HG03457 (cell line): ENCODE data around the gene ECHS1.

ENCODE experiments used
- ATAC-seq: cut with Tn5 transposase; IDR thresholded peaks from one replicate; pipeline ENCODE4 v1.9.1; 2021; ENCODE audit warnings: moderate number of reproducible peaks; ENCODE audit not compliant: unreplicated experiment

ECHS1 gene

DNA sequence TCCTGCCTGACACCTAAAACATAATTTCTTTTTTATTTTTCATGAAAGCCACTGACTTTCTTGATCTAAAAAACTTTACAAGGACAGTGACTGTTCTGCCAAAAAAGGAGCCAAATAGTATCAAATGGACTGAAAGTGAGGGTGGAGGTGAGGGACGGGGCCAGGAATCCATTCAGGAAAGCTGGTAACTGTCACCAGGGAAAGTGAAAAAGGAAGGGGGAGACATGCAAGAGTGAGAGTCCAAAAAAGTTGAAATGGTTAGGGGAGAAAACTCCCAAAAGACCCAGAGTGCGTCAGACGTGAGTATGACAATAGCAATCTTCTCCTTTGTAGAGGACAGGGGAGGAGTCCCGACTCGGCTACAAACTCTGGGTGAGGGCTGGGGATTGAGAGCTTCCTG is 28.9 kb downstream of the ECHS1 start:
- no peak for ATAC-seq

DNA sequence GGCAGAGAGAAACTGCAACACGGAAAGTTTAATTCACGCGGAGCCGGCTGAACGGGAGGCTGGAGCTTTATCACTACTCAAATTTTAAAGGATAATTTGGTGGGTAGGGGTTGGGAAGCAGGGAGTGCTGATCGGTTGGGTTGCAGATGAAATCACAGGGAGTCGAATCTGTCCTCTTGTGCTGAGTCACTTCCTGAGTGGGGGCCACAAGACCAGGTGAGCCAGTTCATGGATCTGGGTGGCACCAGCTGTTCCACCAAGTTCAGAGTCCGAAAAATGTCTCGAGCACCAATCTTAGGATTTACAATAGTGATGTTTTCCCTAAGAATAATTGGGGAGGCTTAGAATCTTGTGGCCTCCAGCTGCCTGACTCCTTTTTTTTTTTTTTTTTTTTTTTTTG is 29.6 kb downstream of the ECHS1 start:
- no peak for ATAC-seq

DNA sequence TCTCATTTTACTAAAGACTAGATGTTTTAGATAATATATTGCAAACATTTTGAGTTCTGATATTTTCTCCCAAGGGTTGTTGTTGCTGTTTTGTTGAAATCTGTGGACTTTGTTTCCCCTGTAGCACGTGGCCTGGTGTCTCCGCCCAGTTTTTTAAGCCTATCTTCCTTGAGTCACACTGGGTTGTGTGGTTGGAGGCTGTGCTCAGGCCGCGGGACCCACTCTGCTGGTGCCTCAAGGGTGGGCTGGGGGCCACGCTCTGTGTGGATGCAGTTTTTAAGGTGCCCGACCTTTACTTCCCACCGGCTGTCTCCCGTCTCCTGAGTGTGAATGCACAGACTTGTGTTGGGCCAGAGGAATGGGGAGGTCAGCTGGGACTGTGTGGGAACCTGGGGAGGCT is 30.2 kb downstream of the ECHS1 start:
- ATAC-seq = no peak

DNA sequence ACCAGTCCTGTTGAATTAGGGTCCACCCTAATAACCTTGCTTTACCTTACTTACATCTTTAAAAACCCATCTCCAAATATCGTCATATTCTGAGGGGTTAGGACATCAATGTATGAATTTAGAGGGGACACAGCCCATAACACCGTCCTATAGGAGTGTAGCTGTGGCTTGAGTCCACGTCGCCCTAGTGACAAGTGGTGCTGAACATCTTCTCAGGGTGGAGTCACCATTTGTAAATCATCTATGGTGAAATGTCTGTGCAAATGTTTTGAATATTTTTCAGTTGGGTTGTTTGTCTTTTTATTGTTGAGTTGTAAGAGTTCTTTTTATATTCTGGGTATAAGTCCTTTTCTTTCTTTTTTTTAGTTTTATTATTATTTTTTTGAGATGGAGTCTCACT is 31.2 kb downstream of the ECHS1 start:
- no peak for ATAC-seq

DNA sequence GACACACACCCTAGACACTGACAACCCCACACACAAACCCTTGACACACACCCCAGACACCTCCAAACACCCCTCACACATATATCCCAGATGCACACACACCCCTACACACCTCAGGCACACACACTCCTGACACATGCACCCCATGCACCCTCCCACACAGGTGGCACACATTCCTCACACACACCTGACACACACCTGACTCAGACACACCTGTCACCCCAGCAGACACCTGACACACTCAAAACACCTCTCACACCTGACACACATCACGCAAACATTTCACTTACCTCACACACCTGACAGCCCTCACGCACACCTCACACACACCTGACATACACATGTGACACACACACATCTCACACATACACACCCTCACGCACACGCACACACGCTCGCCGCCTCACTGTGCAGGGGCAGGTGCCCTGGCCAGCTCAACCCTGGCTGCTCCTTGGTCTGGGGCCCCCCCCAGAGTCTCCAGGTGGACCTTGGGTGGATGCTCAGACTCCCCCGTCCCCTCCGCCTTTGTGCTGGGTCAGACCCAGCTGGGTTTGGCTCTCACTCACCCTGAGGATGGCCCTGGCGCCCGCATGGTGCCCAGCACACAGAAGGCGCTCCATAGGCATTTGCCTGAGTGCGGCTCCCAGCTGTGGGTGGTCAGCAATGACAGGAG is 33.3 kb downstream of the ECHS1 start:
- ATAC-seq = no peak

DNA sequence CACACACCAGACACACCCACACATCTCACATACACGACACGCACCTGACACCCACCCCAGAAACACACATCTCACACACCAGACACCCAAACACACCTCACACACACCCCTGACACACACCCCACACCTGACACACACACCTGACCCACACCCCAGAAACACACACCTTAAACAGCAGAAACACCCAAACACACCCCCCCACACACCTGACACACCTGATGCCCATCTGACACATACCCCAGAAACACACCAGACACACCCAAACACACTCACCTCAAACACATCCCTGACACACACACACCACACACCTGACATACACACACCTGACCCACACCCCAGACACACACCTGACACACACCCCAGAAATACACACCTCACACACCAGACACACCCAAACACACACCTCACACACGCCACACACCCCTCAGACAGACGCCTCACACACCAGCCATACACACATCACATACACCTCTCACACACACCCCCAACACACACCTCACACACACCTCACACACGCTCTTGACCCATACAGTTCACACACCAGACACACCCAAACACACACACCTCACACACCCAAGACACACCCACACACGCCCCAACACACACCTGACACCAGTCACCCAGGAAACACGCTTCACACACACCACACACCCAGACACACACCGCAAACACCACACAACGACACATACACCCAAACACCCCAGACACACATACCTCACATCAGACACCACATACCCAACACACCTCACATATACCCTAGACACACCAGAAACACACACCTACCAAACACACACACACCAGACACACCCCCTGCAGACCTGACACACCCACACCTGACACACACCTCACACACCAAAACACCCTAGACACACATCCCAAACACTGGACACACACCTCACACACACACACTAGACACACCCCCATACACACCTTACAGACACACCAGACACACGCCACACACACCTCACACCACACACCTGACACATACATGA is 34.8 kb downstream of the ECHS1 start:
- no peak for ATAC-seq

DNA sequence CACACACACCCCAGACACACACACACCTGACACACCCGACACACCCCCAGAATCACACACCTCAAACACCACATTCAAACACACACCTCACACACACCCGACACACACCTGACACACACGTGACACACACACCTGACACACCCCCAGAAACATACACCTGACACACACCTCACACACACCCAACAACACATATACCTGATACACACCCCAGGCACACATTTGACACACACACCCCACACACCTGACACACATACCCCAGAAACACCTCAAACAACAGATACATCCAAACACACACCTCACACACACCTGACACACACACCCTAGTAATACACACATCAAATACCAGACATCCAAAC is 35.8 kb downstream of the ECHS1 start:
- no peak for ATAC-seq

DNA sequence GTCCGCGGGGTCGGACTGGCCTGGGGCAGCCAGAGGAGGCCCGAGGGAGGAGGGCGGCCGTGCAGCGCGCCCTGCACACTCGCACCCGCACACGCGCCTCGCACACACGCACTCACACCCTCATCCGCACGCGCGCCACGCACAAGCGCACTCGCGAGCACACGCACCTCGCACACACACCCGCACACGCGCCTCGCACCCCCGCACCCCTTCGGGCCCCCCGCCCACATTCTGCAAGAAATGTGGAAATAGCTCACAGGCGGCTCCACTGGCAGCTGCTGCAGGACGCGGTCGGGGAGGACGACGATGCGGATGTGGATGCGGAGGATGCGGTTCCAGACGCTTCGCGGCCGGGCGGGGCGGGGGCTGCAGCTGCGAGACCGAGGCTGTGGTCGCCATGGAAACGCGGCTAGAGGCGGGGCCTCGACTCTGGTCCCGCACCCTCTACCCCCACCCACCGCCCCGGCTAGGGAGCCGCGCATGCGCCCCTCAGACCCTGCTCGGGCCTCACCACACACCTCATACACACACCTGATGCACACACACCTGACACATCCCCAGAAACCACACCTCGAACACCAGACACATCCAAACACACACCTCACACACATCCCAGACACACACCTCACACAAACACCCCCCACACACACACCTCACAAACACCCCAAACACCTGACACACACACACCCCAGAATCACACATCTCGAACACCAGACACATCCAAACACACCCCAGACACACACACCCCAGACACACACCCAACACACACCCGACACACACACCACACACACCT is 36.4 kb downstream of the ECHS1 start, which contains the start of gene CALY:
TSS of gene CALY (minus strand) at position 320 of the 793 bp plus-strand sequence. CDS start 7,907 bp downstream, outside the sequence.
- ATAC-seq = no peak

DNA sequence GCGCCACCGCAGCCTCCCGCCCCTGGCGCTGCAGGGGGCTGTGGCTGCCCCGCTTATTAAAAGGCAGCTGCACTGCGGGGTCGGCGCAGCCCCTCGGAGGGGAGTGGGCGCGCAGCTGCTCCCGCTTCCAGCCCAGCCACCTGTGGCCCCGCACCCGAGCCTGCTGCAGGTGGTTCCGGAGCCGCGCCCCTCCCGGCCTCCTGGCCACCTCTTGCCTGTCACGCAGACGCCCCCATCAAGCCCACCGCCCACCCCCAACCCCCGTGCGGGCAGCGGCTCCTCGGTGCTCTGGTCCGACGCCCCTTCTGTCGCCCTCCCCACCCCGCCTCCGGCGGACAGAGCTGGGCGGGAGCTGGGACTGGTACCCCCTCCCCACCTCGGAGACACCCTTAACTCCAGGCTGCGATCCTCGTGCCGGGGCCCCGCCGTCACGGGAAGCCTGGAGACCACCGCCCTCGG is 37.0 kb downstream of the ECHS1 start:
- ATAC-seq = no peak

DNA sequence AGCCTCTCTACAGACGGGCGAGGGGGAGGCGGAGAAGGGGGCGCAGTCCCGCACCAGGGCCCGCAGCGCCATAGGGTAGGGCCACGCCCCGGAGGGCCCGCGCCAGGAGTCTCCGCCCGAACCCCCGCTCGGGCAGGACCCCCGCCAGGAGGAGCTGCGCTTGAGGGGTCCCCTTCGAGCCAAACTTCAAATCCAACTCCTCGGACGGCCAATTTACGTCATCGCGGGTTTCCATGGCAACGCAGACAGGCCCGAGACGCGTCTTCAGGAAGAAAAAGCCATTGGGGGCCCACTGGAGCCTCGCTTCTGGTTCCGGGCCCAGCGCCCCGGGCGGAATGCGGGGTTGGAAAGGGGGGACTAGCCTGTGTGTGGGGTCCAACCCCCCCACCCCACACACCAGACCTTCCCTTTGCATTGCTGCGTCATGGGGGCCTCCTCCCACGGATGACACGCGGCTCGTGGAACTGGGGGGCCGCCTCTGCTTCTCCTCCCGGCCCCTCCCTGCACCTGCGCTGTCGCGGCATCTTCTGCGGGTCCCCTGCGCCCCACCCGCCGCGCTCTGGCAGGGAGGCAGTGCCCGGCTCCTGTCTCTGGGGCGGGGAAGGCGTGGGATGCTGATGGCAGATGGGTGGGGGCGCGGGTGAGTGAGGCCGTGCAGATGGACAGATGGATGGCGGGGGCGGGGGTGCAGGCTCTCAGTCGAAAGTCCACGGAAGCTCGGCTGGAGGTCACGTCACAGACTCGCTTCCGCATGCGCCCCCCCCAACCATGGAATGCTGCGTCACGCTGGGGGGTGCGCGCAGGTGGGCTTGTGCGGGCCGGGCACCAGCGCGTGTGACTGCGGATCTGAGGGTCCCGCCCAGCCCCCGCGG is 37.7 kb downstream of the ECHS1 start:
- ATAC-seq = no peak

DNA sequence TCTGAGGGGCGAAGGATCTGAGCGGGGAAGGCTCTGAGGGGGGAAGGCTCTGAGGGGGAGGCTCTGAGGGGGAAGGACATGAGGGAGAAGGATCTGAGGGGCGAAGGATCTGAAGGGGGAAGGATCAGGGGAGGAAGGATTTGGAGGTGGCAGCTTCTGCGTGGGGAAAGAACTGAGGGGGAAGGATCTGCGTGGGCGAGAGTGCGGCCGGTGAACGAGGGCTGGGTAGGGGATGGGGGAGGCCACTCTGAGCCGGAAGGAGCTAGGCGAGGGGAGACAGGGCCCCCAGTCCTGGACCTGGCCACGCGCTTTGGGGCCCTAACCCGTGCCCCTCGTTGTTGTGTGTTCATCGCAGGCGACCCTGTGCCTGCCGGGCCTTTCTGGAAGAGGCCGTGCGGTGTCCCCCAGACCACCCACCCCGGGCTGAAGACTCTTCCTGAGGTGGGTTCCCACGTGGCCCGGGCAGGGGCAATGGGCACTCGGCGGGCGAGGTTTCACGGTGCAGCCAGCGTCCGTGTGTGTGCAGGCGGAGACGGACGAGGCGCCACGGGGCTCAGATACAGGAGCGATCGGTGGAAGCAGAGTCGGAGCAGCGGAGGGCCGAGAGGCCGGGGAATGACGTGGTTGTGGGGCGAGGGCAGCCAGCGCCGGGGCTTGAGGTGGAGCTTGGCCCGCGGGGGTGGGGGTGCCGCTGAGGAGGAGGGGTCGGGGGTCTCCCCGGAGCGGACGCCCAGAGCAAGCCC is 38.5 kb downstream of the ECHS1 start:
- ATAC-seq = no peak

DNA sequence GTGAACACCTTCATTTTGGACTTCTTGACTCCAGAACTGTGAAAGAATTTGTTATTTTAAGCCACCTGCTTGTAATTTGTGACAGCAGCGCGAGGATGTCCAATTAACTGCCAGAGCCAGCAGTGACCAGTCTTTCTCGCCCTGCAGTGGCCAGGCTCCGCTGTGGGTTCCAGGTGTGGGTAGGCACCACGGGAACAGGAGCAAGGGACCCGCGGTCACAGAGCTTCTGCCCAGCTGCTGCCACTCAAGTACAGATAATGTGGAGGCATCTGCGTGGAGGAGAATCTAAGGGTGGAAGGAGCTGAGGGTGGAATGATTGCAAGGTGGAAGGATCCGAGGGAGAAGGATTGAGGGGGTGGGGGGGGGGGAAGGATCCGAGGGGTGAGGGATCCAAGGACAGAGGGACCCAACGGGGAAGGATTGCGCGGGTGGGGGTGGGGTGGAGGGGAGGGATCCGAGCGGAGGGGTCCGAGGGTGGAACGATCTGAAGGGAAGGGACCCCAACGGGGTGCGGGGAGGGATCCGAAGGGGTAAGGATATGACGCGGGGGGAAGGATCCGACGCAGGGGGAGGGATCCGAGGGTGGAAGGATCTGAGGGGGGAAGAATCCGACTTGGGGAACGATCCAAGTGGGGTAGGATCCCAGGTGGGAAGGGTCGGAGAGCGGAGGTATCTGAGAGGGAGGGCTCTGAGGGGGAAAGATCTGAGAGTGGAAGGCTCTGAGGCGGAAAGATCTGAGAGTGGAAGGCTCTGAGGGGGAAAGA is 40.0 kb downstream of the ECHS1 start:
- ATAC-seq = no peak

DNA sequence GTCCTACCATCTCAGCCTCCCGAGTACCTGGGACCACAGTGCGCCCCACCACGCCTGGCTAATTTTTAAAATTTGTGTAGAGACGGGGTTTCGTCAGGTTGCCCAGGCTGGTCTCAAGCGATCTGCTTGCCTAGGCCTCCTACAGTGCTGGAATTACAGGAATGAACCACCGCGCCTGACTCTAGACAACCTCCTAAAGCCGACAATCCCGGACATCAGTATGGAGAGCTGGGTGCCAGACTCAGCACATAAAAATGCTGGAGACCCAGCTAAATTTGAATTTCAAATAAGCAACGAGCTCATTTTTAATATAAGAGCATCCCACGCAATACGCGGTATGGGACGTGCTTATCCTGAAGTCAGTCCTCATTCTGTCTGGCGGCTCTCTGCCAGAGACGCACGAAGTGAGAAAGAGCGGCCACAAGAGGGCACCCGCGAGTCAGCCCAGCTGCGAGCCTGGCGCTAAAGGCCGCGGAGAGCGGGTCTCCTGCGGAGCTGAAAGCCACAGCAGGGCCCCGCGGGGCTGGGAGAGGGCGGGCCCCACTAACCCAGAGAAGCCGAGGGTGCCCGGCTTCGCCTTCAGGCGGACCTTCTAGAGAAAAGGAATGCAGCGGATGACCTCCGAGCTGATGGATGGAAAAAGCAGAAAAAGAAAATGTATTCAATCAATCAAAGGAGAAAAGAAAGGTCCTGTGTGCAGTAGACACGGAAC is 43.5 kb downstream of the ECHS1 start:
- peak; percentile 78 for ATAC-seq

DNA sequence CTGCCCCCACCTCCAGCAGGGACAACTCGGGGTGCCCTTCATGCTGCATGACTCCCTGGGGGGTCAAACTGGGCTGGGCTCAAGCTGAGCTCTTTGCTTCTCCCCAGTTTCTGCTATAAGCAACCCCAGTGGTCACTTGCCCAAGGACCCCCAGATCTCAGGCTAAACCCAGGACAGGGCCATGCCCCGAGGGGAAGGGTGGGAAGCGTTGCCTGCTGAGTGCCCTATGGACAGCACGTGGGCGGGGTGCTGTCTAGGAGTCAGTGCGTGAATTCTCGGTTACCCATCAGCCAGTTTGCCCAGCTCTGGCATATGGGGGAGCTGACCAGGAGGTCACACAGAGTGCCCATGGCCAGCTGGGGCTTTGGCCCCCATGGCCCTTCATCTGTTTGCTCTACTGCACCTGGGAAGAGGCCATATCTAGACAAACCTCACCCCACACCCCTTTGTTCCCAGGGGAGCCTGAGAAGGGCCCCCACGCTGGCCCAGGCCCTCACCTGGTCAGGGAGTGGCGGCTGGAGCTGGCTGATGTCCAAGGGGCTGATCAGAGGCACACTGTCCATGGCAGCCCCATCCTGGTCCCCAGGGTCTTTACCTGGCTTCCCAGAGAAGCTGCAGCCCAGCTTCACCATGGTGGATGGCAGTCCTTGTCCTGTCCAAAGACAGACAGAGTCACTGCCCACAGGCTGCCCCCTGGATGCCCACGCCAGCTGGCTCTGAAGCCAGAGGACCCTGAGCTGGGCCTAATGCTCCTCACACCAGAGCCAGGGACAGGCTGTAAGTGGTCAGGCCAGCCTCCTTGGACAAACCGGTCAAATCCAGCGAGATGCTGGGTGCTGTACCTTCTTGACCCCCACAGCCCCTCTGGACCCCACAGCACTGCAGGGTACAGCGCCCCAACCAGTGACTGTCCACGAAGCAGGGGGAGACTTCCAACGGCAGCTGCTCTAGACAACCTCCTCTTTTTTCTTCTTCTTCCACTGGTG is 44.5 kb downstream of the ECHS1 start:
- ATAC-seq = no peak

DNA sequence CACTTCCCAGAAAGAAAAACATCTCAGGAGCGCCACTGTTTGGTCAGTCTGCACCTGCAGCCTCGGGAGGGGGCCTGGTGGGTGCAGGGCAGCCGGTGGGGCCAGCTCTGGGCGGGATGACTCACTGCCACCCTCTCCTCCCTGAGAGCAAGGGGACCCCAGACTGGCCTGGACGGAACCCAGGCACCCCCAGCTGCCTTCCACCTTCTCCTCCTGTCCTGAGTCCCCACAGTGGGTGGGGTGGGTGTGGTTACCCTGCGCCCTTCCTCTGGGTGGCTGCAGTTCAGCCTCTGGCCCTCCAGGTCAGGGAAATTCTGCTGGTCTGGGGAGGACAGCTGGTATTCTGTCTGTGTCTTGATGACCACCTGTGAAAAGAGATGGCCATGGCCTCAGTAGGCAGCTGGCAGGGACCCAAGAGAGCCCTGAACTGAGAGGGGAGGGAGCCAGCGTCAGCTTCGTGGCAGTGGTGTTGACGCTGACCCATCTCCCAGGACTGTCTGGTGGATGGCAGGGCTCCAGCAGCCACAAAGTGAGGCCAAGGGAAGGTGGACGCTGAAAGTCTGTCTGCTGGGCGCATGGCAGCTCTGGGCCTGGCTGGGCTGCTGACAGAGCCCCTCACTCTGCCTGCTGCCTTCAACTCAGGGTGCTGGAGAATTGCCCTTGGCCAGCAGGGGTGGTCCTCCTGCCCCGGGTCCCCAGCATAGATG is 45.4 kb downstream of the ECHS1 start:
- no peak for ATAC-seq
